Measurements from ENCODE around the gene KCTD3. TPM values are rescaled to one million over a fixed set of nuclear protein-coding genes. Genes with fewer than 3 reads are reported as not detected.

The KCTD3 gene
- total RNA-seq = 10 to 100 TPM; 41.8 to 84.5 (median 49.1) TPM

- peak; percentile 40 for DNase-seq (ENCODE audit: low spot score)
- peak; percentile 88 for ATAC-seq (ENCODE audit: low FRiP score)
- TF ChIP-seq, protein P1, sequence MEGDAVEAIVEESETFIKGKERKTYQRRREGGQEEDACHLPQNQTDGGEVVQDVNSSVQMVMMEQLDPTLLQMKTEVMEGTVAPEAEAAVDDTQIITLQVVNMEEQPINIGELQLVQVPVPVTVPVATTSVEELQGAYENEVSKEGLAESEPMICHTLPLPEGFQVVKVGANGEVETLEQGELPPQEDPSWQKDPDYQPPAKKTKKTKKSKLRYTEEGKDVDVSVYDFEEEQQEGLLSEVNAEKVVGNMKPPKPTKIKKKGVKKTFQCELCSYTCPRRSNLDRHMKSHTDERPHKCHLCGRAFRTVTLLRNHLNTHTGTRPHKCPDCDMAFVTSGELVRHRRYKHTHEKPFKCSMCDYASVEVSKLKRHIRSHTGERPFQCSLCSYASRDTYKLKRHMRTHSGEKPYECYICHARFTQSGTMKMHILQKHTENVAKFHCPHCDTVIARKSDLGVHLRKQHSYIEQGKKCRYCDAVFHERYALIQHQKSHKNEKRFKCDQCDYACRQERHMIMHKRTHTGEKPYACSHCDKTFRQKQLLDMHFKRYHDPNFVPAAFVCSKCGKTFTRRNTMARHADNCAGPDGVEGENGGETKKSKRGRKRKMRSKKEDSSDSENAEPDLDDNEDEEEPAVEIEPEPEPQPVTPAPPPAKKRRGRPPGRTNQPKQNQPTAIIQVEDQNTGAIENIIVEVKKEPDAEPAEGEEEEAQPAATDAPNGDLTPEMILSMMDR (IDR thresholded peaks at IDR 0.05) = no peak
Measured at GRCh38 chr1:215566556-215567490, at the start of gene KCTD3. TSS of gene KCTD3 (plus strand) at chr1:215567304. CDS start at chr1:215567686, 382 bp downstream.

DNA sequence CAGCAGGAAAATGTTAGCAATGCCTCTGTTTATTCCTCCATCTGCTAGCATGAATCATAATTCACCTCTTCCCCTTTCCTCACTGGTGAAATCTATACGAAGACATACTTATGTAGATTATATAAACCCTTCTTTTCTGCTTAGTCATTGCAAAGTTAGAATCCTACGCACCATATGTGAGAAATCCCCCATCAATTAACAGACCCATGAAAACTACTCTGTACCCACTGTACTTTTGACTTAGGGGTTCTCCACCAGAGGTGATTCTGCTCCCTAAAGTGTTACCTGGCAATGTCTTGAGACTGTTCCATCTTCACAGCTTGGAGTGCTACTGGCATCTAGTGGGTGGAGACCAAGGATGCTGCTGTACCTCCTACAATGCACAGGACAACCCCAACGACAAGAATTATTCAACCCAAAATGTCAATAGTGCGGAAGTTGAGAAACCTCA is 49.6 kb upstream of the KCTD3 start:
- TF ChIP-seq, protein P1 (IDR thresholded peaks at IDR 0.05) = no peak
- DNase-seq (ENCODE audit: low spot score) = no peak
- no peak for ATAC-seq (ENCODE audit: low FRiP score)

DNA sequence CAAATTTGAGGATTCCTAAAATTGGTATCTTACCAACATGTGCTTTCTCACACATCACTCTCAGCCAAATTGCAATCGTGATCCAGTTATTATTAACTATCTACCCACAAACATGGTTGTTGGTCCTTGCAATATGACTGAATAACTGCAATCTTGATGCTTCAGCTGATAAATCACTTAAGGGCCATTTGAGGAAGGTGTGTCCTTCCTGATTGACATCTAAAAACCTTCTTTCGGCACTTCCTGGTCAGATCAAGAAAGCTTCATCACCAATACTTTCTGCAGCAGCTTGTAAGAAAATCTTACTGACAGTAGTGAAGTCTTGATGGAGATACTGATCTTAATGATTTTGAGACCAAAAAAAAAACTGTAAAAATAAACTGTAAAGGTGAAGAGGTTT is 48.5 kb upstream of the KCTD3 start:
- ATAC-seq (ENCODE audit: low FRiP score) (no peak), DNase-seq (ENCODE audit: low spot score) (no peak)
- TF ChIP-seq, protein P1 (IDR thresholded peaks at IDR 0.05) = no peak

GRCh38 chr1:215521279-215521678 is 45.8 kb upstream of the KCTD3 start:
- ATAC-seq (ENCODE audit: low FRiP score) (no peak), DNase-seq (ENCODE audit: low spot score) (no peak)
- TF ChIP-seq, protein P1 (IDR thresholded peaks at IDR 0.05) = no peak

DNA sequence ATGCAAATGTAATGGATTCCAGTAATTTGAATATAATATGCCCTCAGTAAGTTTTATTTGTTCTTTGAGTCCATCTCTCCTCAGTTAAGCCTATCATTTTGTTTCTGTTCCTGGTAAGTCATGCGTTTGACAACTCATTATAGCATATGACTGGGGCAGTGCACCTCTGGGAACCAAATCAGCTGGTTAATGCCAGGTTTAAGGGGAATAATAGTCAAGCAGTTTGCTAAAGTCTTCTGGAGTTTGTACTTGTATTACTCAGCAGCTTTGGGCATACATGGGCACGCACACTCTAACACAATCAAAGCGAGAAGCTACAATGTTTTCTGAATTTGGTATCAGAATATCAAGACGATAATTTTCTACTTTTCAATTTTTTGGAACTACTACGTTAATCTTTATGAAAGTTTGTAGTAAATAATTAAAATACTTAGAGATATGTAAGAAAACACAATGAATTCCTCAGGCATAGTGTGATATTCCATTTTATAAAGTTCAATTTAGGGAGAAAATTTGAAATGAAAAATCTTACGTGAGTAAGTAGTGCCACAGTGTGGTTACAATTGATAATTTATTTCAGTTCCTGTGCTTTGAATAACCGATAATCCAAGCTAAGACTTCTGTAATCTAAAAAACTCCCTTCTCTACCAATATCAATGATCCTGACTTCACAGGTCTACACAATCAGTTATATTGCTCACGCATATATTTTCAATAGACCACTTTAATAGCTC is 43.8 kb upstream of the KCTD3 start:
- no peak for DNase-seq (ENCODE audit: low spot score)
- ATAC-seq (ENCODE audit: low FRiP score) = no peak
- TF ChIP-seq, protein P1 (IDR thresholded peaks at IDR 0.05) = no peak

GRCh38 chr1:215523906-215524305 is 43.2 kb upstream of the KCTD3 start:
- DNase-seq (ENCODE audit: low spot score) = no peak
- TF ChIP-seq, protein P1 (IDR thresholded peaks at IDR 0.05) = no peak
- ATAC-seq (ENCODE audit: low FRiP score) = no peak
